ENCODE measurements around the gene KCNK7. TPM values are rescaled to one million over a fixed set of nuclear protein-coding genes. Genes with fewer than 3 reads are reported as not detected.

The KCNK7 gene
- total RNA-seq, 4 donors from 2014 or later = 0.26 to 5.8 TPM; not detected in 2

DNA sequence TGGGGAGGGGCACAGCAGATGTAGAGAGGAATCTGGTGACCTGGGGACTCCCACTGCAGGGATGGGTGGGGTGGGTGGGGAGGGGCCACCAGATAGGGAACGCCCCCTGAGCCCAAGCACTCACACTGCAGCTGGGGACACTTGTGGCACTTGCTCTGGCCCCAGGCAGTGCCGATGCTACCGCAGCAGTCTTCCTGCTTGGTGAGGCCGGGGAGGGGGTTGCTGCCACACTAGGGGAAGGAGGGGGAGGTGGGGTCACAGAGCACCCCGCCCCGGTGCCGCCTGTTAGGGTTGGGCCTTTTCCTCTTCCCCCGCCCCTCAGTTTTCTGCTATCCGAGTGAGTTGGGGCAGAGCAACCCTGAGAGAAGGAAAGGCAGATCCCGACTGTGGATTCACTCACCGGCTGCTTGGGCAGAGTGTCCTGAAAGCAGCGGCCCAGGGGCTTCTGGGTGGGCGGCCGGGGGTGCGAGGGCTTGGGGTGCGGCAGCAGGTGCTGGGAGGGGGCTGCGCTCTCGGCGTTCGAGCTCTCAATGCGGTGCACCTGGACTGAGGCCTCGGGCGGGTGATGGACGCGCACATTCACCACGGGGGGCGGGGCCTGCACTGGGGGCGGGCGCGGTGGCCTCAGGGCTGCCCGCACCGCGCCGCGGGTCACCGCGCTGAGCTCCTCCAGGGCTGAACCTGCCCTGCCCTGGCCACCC lies 42.1 kb downstream of the KCNK7 start:
- TF ChIP-seq POLR2A (IDR thresholded peaks at IDR 0.05) = no peak
- TF ChIP-seq, protein P1, sequence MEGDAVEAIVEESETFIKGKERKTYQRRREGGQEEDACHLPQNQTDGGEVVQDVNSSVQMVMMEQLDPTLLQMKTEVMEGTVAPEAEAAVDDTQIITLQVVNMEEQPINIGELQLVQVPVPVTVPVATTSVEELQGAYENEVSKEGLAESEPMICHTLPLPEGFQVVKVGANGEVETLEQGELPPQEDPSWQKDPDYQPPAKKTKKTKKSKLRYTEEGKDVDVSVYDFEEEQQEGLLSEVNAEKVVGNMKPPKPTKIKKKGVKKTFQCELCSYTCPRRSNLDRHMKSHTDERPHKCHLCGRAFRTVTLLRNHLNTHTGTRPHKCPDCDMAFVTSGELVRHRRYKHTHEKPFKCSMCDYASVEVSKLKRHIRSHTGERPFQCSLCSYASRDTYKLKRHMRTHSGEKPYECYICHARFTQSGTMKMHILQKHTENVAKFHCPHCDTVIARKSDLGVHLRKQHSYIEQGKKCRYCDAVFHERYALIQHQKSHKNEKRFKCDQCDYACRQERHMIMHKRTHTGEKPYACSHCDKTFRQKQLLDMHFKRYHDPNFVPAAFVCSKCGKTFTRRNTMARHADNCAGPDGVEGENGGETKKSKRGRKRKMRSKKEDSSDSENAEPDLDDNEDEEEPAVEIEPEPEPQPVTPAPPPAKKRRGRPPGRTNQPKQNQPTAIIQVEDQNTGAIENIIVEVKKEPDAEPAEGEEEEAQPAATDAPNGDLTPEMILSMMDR (IDR thresholded peaks at IDR 0.05) = no peak
- Histone ChIP-seq H3K9me3 (no peaks in the 10 kb centered on the region), H3K36me3 (no peaks in the 10 kb centered on the region), H3K27me3 (no peaks in the 10 kb centered on the region), H3K27ac (no peak overlapping the region), H3K4me3 (no peak overlapping the region), H3K4me1 (peaks cover 0 to 14% of the 10 kb centered on the region in 2 donors)
- no peak for DNase-seq
- intact Hi-C loops (cut with DNase I; ENCODE audit: low total_unique reads) = no loop called here

DNA sequence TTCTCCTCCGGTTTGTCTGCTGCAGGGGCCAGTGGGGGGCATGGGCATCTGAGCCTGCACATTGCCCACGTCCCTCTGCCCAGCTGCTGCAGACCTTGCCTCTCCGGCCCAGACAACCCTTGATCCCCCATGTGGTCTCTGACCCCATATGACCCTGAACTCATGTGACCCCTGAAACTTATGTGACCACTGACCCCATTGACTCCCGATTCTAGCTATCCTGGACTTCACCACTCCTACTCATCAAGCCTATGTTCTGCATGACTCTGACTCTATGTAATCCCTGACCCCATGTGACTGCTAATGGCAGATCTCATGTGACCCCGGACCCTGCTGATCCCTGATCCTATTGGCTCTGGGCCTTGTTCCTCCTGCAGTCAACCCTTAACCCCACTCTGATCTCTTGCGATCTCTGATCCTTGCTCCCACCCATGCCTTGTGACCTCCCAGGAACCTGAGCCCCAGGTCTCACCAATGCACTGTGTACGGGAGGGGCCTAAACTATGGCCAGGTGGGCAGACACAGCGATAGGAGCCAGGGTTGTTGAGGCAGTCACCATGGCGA lies 43.1 kb downstream of the KCNK7 start:
- DNase-seq = no peak
- H3K9me3 ChIP-seq = no peaks in the 10 kb centered on the region
- H3K4me3 ChIP-seq = no peak overlapping the region
- peaks cover 0 to 14% of the 10 kb centered on the region in 2 donors for H3K4me1 ChIP-seq
- H3K27ac ChIP-seq = no peak overlapping the region
- H3K36me3 ChIP-seq = no peaks in the 10 kb centered on the region
- intact Hi-C loops (cut with DNase I; ENCODE audit: low total_unique reads) = no loop called here
- no peak for TF ChIP-seq POLR2A (IDR thresholded peaks at IDR 0.05)
- TF ChIP-seq, protein P1 (IDR thresholded peaks at IDR 0.05) = no peak
- no peaks in the 10 kb centered on the region for H3K27me3 ChIP-seq

DNA sequence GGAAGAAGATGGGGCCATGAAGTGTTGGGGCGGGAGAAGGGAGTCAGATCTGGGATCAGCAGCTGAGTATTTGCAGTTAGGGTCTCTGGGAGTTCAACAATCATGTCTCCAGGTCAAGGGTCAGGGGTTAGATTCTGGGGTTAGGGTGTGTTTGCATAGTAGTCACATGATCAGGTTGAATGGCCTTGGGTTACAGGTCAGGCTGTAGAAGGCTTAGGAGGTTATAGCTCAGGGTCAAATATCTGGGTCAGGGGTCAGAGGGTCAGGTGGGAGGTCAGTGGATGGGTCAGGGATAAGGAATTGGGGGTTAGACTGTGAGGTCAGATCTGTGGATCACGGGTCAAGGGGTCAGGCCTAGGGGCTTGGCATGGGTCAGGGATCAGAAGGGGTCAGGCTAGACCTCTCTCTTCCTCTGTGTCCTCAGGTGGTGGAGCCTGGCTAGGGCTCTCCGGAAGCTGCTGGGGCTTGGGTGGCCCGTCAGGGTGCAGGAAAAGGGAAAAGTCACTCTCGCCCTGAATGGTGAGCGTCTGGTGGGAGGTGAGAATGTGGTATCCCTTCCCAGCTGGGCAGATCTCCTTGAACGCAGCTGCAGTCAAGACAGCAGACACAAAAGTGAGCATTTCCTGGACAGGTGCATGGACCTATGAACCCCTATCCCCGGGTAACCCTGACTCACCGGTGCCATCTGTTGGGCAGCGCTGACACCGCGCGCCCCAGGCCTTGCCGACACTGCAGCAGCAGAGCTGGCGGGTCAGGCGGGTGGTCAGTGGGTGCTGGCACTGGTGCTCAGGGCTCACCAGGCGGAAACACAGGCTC lies 43.8 kb downstream of the KCNK7 start:
- Histone ChIP-seq H3K27me3 (no peaks in the 10 kb centered on the region), H3K4me3 (no peak overlapping the region), H3K36me3 (no peaks in the 10 kb centered on the region), H3K27ac (no peak overlapping the region), H3K9me3 (no peaks in the 10 kb centered on the region), H3K4me1 (peaks cover 0 to 14% of the 10 kb centered on the region in 2 donors)
- TF ChIP-seq POLR2A (IDR thresholded peaks at IDR 0.05) = no peak
- TF ChIP-seq, protein P1 (IDR thresholded peaks at IDR 0.05) = no peak
- intact Hi-C loops (cut with DNase I; ENCODE audit: low total_unique reads) = no loop called here
- DNase-seq = no peak

DNA sequence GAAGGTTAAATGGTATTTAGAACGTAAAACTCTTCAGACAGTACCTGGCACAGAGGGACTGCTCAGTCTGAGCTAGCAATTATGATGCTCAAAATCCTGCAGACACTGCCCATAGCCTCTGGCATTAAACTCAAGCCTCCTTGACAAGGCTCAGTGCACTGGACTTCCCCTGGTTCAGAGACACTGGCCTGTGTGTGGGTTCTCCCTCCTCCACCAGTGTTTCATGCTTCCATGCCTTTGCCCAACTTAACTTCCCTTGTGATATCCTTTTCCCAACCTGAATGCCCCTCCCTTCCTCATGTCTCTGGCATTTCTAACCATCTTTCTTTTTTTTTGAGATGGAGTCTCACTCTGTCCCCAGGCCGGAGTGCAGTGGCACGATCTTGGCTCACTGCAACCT lies 46.5 kb downstream of the KCNK7 start:
- no peak overlapping the region for H3K27ac ChIP-seq
- intact Hi-C loops (cut with DNase I; ENCODE audit: low total_unique reads) = no loop called here

More for the DNA sequence above, 46.5 kb downstream of the KCNK7 start:
- Histone ChIP-seq H3K27me3 (no peaks in the 10 kb centered on the region), H3K4me1 (no peaks in the 10 kb centered on the region), H3K4me3 (no peak overlapping the region), H3K9me3 (no peaks in the 10 kb centered on the region), H3K36me3 (no peaks in the 10 kb centered on the region)
- TF ChIP-seq, protein P1 (IDR thresholded peaks at IDR 0.05) = no peak
- no peak for TF ChIP-seq POLR2A (IDR thresholded peaks at IDR 0.05)
- no peak for DNase-seq

All from uterus (tissue), 4 donors.